Urothelium cell line (cell line): ENCODE results near the gene MTCP1.
A peak's percentile ranks its signal among the peaks of the same experiment; 100 is the strongest.

Experiments used
- DNase-seq: peaks from one replicate; pipeline ENCODE4 v3.0.0; 2011; ENCODE audit warnings: low spot score, mixed read lengths
- FAIRE-seq: peaks from 2 replicates; lab custom pipeline; 2011; peaks lifted over from hg19 to GRCh38; lab: Jason Lieb, UNC

Gene MTCP1

DNA sequence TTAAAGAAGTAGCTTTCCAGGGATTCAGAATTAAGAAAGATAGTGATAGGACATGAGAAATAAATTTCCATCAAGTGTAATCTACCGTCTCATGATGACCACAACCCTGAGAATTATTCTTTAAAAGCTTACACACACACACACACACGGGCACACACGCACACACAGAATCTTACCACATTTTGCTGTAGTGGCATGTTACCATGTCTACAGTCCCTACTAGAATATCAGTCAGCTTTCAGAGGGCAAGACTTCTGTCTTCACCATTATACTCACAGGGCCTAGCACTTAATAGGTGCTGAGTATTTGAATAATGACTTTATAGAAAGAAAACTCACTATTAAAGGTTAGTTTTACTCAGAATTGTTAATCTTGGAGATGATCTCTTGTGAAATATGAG lies 15.4 kb downstream of the MTCP1 start:
- FAIRE-seq (no peak), DNase-seq (no peak)

DNA sequence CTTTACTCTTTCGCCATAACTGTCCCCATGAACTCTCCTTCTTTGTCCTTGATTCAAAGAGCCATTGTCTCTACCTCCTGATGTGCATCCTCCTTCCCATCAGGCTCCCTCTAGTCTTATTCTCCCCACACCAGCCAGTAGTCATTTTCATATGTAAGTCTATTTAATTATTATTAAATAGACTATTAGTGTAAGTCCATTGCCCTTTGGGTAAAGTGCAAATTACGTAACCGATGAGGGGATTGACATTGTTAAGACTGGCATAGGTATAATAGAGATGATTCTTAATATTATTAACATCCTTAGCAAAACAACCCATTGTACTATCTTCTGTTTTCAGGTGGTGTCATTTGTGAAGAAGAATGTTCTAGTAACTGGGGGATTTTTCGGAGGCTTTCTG lies 16.7 kb downstream of the MTCP1 start:
- DNase-seq (no peak), FAIRE-seq (no peak)

DNA sequence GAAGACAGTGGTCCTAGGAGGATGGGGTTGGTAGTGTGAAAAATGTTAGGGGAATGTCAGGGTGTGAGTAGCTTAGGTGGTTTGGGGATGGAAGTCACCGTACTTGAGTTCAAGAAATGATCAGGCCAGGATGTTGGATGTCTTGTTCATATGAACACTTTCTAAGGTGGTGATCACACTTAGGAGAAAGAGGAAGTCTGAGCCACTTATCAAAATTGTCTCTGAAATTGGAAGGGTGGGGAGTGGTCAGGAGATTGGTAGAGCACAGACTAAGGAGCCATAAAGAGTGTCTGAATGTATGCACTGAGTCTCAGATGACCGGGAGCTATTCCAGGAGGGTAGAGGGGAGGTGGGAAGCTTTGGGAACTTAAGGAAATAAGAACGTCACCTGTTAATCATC lies 17.3 kb downstream of the MTCP1 start:
- FAIRE-seq (no peak), DNase-seq (no peak)

DNA sequence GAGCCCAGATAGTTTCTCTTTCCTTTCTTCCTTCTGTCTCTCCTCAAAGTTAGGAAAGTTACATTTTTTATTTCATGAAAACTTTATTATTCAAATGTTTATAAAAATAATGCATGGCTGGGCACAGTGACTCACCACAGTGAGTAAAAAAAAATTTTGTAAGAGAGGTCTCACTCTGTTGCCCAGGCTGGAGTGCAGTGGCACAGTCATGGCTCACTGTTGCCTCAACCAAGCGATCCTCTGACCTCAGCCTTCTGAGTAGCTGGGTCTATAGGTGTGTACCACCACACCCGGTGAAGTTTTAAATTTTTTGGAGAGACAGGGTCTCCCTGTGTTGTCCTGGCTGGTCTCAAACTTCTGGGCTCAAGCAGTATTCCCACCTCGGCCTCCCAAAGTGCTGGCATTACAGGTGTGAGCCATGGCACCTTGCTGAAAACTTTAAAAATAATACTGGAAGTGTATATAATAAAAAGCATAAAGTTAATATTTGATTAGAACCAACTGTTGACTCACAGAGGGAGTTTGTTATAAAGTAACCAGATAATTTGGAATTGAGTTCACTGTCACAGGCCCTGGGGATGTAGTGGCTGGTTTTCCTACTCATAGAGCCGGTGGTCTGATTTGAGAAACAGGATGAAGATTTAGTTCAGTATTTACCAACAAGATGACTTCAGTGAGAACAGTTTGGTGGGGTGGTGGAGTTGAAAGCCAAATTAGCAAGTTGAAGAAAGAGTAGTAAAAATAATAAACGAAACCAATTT lies 18.0 kb downstream of the MTCP1 start:
- DNase-seq (no peak), FAIRE-seq (no peak)

DNA sequence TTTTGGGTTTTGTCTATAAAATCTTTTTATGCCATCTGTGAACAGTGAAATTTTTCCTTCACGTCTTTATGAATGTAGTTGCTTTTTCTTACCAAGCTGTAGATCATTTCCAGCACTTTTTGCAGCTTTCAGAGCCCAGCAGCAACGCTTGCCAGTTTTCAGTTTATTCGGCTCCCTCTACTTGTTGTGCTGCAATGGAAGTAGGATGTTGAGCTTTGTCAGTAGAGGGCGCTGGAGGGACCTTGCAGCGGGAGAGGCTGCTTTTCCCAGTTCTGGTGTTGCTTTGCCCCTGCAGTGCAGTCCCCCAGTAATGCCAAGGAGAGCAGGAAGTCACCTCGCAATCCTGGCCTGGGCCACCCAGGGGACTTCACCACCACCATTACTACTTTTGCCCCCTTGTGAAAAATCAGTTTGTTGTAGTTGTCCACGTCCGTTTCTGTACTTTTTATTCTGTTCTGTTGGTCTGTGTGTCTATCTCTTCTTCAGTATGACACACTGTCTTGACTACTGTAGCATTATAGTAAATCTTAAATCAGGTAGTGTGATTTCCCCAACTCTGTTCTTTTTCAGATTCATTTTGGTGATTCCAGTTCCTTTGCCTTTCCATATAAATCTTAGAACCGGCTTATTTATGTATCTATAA lies 21.8 kb downstream of the MTCP1 start:
- DNase-seq (peak; percentile 40), FAIRE-seq (no peak)

DNA sequence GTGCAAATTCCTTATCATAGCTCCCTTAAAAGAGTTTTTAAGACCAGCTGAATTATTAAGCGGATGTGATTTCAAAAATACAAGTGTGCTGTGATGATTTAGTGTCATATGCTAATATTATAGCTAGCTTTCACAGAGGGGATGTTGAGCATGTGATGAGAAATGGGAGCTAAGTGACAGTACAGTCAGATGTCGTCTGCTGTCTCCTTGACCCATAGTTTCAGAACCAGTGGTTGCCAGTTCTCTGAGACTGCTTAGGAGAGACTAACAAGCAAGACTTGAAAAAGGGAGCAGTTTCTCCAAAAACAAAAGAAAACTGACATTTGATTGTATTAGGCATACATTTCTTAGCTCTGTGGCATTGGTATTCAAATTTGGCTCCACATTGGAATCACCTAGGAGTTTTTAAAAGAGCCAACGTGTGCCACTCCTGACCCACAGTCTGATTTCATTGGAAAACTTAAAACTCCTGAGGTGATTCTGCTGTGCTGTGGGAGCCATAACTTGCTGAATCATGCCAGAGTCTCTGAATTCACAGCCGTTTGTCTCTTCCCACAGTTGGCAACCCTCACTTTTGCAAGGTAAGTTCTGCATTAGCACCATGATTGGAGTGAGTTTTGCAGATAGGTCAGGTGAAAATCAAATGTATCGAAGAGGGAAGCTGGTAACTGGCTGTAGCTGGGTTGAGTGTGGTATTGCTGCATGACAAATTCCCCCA lies 24.0 kb downstream of the MTCP1 start:
- FAIRE-seq (no peak), DNase-seq (no peak)

DNA sequence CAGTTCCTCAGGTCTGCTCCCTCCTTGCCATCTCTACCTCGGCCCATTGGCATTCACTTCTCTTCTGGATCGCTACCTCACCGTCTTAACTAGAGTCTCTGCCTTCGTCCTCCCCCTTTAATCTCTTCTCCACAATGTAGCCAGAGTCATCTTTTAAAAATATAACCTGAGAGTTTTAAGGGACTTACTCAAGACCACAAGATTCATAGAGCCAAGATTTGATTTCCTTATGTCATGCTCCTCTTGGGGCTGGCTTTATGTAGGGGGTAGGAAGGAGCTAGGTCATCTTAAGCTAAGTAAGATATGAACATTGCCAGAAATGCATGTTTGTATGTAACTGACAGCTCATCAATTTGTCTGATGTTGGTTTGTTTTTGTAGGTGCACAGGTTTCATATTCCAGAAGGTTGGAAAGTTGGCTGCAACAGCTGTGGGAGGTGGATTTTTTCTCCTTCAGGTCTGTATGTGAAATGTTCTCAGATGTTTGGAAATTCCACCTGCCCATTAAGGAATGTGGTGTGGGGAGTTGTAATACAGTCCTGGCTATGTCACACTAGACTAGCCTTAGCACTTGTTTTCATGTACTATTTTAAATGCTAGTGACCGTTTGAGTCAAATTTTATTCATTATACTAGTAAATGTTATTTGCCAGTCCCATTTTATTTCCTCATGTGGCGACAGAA lies 24.7 kb downstream of the MTCP1 start:
- no peak for DNase-seq
- no peak for FAIRE-seq

DNA sequence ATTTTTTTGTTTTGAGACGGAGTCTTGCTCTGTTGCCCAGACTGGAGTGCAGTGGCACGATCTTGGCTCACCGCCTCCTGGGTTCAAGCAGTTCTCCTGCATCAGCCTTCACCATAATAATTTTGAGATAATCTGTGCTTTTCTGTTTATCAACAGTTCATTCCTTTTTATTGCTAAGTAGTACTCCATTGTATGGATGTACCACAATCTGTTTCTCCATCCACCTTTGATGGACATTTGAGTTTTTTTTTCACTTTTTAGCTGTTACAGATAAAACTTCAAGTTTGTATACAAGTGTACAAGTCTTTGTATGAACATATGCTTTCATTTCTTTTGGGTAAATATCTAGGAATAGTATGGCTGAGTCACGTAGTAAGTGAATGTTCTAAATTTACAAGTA lies 35.2 kb downstream of the MTCP1 start:
- FAIRE-seq (no peak), DNase-seq (no peak)

DNA sequence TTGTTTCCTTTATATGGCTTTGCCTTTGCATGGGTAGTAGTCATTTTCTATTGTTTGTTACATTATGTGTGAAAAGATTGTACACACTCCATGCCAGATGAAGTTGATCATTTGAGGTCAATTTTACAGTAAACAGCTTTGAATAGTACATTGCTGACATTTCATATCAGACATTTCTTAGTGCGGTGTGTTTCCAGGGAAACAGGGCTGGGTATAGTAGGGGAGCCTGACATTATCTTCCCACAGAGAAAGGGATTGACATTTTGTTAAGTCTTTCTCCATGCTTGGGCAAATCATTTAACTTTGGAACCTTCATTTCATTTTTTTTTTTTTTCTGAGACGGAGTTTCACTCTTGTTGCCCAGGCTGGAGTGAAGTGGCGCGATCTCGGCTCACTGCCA lies 39.3 kb downstream of the MTCP1 start:
- FAIRE-seq (no peak), DNase-seq (no peak)

DNA sequence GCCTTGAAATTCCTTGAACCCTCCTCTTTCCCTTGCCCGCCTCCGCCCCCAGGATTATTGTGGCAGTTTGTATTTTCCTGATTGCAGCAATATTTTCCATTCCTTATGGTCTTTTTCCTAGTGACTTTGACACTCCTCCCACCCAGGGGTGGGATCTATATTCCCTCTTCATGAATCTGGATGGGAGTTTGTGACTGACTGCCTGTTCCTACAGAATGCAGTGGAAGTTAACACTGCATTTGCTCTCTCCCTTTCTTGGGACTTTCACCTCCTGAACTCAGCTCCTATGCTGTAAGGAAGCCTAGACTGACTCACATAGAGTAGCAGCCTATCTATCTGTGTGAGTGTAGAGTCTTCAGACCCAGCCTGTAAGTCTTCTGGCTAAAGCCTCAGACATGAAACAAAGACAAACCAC lies 42.1 kb downstream of the MTCP1 start:
- DNase-seq (no peak), FAIRE-seq (no peak)

DNA sequence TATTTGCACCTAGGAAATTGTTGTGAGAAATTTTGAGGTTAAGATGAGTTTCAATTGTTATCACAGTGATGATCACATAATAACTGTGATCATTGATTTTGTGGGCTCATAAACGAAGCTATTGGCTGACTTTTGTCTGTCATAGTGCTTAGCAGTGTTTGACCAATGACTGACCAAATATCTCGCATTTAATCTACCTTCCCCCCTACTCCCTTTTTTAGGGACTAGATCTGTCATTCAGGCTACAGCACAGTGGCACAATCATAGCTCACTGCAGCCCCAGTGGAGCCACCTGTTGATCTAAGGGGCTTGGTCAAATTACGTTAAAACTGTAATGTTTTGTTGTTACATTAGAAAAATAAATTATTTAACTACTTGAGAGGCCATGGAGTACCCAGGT lies 42.8 kb downstream of the MTCP1 start:
- no peak for FAIRE-seq
- no peak for DNase-seq

DNA sequence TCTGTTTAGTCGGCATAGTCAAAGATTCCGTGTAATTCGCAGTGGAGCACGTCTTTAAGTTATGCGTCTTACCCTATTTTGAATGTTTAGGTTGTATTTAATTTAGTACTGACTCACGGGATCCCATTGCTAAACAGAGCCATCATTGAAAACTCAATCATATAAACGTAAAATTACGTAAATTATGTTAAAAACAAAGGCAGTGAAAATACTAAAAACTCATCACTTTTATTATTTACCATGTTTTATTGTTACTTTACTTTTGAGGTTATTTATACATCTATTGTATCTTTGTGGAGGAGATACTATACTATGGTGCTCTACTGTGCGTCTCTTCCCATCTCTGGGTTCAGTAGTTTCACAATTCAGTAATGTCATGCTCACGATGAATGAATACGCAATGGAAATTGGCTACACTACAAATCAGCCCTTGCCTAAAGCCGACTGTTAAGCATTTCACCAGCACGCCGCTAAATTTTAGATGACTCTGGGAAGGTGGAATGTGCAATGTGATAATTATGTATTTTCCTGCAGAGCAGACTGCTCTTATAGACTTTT lies 43.3 kb downstream of the MTCP1 start:
- FAIRE-seq (no peak), DNase-seq (no peak)

DNA sequence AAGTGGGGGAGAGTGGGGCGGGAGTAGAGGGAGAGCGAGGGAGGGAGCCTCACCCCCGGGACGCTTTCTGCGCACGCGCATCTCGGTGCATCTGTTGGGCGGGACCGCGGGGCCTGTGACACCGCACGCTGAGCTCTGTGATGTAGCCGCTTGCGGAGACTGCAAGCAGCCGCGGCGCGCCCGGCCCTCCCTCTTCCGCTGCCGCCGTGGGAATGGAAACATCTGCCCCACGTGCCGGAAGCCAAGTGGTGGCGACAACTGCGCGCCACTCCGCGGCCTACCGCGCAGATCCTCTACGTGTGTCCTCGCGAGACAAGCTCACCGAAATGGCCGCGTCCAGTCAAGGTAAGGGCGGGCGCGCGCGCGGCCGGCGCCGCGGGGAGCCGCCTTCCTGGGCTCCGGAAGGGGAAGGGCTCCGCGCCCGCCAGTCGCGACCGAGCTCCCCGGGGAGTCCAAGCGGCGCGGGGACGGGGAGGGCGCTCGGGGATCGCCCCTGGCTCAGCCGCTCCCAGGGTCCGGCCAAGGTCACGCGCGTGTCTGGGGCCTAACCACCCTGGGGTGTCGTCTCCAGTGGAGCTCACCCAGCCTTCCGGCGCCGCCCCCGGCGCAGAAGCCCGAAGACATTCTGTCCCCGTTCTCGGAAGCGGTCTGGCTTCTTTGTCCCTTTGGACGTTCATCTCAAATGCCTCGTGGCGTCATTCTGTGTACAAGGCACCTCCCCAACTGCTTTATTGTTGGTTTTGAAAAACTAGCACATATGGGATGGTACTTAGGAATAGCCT lies 44.0 kb downstream of the MTCP1 start, which contains the start of gene FUNDC2:
FUNDC2 (plus strand) TSS at position 118 of the 782 bp plus-strand sequence; CDS start at position 213, 95 bp downstream.
- DNase-seq (peak; percentile 90), FAIRE-seq (peak; percentile 82)

DNA sequence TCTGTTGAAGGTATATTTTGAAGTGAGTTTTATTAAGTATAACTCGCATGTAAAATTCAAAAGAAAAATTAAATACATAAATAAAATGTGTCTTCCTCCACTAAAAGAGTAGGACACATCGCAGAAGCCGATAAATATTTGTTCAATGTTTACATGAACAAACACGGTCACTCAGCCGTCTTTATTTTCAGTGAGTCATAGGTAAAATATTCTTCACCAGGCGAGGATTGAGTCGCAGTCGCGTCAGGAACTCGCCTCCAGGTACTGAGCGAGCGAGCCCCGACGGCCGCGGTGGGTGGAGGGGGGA lies 44.6 kb downstream of the MTCP1 start:
- DNase-seq (no peak), FAIRE-seq (no peak)

DNA sequence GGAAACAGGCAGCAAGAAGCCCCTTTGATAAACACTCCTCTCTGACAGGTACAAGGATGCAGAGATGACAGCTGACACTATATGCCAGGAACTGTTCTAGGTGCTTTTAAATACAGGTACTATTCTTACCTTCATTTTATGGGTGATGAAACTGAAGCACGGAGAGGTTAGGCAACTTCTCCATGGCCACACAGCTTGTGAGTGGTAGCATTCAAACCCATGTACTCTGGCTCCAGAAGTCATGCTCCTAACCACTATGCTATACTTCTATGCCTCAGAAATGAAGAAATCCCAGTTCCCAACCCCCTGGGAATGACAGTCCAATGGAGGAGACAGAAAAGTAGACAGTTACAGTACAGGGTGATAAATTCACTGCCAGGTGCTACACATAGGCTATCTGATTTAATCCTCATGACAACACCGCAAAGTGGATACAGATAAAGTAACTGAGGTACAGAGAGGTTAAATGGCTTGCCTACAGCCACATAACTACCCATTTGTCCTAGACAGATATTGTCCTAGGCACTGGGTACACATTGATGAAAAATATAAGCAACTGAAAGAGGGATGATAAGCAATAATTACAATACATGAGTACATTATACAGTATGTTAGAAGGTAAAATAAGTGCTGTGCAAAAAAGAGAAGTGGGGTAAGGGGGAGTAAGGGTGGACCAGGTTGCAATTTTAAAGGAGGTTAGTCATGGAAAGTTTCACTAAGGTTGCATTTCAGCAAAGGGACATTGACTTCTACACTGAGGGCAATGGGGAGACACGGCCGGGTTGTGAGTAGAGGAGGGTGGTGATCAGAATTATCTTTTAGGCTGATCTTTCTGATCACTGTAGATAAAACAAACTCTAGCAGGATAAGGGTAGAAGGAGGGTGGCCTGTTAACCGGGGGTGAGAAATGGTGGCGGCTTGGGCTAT lies 46.8 kb downstream of the MTCP1 start:
- DNase-seq (no peak), FAIRE-seq (no peak)

DNA sequence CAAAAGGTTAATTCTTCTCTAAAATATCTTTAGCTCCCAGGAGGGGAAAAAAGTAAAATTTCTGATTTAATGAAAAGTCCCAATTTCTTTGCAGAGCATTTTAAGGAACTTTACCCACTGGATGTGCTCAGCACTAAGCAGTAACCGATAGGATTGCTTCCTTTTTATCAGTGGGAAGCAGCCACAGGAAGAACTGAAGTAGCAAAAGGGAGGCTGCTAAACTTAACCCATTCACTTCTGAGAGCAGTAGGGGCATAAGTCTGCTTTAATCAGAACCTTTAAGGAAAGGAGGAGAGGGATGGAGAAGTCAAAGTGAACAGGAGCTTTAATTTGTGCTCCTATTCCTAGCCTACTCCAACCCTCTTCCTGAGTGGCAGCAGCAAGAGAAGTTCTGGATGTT lies 48.4 kb downstream of the MTCP1 start, which contains the start of gene F8:
F8 (minus strand) TSS at position 139 of the 400 bp plus-strand sequence. CDS start 171 bp downstream, outside the sequence.
- DNase-seq = no peak
- no peak for FAIRE-seq

DNA sequence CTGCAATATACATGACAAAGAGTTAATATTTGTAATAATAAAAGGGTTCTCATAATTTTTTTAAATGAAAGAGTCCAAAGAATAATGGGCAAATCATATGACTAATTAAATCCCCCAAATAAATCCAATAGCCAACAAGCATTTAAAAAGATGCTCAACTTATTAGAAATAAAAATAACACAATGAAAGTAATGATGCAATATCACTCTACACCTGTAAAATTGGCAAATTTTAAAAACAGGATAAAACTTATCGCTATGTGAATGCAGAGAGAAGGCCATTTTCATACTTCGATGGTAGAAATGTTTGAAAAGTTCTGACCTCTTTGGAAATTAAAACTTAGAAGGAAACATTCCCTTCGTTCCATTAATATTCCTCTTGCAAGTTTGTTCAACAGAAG lies 50.3 kb downstream of the MTCP1 start:
- FAIRE-seq = no peak

More for the DNA sequence above, 50.3 kb downstream of the MTCP1 start:
- no peak for DNase-seq
